Measurements from ENCODE around the gene GABRB1.

Gene GABRB1

DNA sequence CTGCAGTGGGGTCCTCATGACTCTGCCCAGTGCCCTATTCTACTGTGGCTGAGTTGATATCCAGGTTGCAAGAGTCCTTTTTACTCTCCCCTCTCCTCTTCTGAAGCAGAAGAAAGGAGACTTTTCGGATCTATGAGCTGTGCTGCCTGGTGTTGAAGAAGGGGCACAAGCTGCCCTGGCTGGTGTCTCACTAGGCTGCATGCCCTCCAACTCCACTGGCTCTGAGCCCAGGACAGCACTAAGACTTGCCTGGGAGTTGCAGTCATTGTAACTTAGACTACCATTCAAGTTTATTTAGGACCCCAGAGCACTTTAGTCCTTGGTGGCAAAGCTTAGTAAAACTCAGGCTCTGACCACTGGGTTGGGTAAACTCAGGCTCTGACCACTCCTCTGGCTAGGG is 89.4 kb downstream of the GABRB1 start:
- DNase-seq, result no peak

DNA sequence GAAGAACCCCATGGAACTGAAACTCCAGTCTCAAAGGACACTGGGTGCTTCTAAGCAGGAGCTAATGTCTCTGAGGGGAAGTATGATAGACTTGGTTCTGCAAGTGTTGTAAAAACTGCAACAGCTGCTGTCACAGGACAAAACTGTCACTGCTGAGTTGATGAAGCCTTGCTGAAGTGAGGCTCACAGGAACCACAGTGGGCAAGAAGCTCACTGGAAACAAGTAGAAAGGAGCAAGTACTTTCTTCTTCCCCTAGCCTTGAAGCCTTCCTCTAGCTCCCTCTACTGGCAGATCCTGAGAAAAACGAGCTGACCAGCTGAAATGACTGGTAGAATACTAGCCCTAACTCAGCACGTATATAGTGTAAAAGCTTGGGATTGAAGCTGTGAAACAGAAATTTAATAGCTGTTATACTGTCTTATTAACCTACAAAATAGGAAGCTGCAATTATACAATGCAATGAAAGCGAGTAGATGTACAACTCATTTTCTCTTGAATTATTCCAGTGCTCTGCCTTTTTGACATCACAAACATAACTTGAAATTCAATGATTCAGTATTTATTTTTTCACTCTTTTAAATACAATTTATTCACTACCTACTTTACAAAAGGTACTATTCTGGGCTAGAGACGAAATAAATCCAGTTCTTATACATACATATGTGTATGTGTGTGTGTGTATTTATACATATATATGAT is 91.4 kb downstream of the GABRB1 start:
- peak; percentile 77 to 81 for DNase-seq

DNA sequence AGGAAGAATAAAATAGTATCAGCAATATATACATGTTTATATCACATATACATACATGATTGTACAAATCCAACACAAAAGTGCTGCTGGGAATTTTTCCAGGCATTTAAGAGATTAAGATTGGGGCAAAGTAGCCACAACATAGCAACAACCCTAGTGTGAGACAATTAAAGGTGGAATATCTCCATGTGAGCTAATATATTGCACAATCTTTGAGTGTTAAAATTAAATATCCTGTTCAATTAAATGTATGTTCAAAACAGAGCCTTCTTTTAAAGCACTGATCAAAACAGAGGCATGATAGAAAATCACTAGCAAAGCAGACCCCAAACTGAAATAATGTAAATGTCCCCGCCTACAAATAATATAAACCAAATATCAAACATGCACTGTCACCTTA is 97.6 kb downstream of the GABRB1 start:
- DNase-seq, result no peak

DNA sequence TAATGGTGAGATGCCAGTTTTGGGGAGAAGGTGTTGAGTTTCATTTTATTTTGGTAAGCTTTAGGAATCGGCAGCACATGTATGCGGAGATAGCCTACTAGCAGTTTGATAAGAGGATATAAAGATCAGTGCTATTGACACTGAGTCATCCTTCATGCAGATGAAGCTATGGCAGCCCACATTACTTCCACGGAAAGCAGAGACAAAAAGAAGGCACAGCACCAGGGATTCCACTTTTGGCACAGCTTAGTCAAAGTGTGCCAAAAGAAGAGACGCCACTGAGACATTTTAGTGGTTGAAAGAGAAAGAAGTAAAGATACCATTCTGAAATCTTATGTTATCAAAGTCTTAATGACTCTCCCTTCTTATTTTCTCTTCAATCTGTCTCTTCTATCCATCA is 103.8 kb downstream of the GABRB1 start:
- no peak for DNase-seq

DNA sequence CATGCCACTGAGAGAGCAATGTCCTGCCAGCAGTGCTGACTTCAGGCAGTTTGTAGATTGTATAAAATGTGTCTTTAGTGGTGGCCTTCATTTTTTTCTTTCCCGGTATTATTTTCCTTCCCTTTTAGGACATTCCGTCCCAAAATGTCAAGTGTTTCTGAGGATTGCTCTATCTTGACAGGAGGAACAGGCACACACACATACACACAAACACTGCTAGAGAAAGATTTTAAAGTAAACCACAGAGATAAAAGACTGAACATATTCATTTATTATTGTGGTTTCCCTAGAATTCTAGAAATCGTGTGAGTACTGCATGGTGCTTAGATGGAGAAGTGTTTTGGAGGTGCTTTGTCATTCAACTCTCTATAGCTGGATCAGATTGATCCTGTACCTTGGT is 111.9 kb downstream of the GABRB1 start:
- no peak for DNase-seq

DNA sequence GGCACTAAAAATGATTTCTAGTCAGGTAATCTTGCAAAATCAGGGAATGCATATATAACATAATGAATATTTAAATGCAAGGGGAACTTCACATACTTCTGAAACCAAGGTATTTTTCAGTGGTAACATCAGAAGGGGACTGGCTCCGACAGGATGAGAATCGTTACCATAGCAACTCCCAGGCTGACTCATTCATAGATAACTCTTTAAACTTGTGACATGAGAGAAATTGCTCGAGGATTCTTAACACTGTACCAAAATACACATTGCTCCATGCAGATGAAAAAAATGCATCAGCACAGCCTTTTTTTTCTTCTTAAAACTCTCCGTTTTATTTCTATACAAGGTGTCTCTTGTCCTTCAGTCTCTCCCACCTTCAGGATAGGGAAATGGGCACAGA is 114.3 kb downstream of the GABRB1 start:
- no peak for DNase-seq

DNA sequence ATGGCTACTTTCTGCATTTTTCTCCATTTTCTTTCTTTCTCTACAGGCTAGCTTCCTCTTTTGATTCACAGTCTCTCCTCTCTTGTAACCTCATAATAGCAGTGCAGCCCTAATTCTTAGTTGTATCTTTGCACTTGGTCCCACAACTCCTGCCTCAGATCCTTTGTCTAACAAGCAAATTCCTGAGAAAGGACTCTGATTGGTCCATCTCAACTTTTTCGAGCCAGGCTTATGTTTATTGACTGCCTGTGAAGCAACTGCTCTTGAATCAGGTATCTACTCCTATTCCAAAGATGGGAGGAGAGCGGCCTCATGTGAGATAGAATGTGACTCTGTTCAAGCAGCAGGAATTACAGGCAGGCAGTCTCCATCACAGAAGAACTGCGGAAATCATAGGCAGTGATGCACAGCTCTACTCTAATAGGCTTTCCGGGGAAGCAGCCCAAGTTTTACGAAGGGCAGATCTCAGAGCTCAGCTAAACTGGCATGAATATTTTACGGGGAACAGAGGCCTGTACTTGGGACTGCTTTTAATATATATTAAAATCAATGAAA is 123.5 kb downstream of the GABRB1 start:
- DNase-seq, result no peak

DNA sequence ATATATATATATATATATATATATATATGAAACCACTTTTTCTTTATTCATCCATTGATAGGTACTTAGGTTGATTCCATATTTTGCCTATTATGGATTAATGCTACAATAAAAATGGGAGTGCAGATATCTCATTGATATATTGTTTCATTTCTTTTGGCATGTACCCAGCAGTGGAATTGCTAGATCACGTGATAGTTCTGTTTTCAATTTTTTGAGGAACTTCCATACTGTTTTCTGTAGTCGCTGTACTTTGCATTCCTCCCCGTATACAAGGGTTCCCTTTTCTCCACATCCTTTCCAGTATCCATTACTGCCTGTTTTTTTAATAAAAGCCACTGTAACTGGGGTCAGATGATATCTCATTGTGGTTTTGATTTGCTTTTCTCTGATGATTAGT is 124.6 kb downstream of the GABRB1 start:
- no peak for DNase-seq

DNA sequence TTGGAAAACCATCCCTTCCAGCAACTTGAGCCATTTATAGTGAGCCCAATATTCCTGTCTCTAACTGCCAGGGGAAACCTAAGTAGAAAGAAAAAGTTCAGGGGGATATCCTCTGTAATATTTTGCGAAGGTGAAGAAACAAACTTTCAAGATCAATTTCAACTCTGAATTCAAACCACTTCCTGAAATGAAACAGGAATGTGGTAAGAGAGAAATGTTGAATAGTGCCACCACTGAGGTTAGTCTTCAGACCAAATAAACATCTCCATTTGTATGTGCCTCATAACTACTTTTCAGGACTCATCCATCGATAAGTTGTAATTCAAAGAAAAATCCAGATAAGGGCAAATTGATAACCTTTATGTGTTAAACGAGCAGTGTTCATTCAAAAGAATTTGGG is 128.7 kb downstream of the GABRB1 start:
- no peak for DNase-seq

DNA sequence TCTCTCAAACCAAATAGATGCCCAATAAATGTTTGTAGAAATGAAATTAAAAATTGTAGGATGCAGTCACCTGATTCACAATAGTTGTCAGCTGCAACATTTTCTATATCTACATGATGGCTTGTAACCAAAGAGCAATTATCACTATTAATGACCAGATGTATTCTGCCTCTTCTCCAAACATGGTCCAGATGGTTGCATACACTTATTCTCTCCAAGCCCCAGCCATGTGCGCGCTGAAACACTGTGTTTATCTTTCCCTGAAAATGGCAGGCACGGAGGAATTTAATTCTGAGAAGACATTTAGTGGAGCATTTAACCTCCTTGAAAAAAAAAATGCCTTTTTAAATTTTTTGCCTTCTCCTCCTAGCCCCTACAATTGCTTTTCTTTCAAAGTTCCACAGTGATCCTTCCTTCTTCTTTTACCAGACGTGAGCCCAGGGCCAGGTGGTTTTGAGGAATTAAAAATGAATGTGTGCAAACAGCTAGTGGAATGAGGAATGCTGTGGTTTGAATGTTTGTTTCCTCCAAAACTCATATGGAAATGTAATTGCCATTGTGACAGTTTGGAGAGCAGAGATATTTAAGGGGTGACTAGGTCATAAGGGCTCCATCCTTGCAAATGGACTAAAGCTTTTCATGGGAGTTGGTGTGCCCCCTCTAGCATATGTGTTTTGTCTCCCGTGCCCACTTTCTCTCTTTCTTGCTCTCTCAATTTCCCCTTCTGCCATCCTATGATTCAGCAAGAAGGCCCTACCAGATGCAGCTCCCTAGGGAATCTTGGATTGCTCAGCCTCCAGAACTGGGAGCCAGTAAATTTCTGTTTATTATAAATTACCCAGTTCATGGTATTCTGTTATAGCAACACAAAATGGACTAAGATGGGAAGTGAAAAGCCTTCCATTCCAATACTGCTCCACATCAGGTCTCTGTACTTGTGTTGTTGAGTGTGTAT is 136.0 kb downstream of the GABRB1 start:
- DNase-seq, result no peak

DNA sequence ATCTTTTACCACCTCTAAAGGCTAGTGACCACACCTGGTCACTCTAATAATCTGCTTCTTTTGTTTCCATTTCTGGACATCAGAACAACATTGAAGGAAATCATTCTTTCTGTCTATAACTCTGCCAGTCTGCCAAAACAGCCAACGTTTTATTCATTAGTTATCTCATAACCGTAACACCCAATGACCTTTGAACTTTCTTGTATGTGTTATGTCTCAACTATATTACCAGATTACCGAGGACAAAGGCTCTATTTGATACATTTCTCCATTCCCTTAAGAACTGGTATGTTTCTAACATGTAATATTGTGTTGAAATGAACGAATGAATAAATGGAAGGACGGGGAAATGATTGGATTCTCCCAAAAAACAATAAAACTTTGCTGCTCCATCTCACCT is 152.7 kb downstream of the GABRB1 start:
- no peak for DNase-seq

DNA sequence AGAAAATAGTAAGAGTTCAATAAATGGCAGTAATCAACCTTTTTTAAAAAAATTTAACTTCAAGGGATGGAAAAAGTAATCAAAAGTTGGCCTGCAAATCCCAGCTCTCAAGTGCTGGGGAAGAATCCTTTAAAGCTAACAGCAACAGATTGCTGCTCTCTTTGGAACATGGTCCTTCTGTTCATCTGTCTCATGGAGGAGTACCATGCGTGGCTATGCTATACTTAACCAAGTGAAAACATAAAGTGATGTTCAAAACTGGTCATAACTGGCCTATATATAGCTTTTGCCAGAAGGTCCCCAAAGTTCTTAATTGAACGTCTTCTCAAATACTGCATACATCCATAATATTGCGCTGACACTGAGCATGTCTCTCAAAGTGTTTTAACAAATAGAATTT is 154.4 kb downstream of the GABRB1 start:
- no peak for DNase-seq

DNA sequence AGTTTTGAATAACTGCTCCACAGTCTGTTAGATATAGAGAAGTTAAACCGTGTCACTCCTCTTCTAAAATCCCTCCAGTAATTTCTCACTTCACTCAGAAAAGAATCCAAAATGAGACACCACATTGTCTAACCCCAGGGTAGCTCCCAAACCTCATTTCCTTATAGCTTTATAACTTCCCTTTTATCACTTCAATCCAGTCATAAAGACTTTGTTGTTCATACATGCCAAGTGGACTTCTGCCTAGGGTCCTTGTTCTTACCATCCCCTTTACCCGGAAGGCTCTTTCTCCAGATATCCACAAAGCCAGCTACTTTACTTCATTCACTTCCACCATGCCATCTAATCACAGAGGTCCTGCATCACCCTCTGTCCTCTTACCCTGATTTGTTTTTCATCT is 156.2 kb downstream of the GABRB1 start:
- DNase-seq, result no peak

DNA sequence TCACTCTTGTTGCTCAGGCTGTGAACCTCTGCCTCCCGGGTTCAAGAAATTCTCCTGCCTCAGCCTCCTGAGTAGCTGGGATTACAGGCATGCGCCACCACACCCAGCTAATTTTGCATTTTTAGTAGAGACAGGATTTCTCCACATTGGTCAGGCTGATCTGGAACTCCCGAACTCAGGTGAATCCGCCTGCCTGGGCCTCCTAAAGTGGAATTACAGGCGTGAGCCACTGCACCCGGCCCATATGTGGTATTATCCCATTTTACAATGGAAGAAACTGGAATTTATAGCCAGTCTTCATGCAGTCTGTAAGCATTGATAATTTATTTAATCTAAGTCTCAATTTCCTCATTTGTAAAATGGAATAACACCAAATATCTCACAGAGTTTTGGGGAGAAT is 161.8 kb downstream of the GABRB1 start:
- DNase-seq, result no peak

DNA sequence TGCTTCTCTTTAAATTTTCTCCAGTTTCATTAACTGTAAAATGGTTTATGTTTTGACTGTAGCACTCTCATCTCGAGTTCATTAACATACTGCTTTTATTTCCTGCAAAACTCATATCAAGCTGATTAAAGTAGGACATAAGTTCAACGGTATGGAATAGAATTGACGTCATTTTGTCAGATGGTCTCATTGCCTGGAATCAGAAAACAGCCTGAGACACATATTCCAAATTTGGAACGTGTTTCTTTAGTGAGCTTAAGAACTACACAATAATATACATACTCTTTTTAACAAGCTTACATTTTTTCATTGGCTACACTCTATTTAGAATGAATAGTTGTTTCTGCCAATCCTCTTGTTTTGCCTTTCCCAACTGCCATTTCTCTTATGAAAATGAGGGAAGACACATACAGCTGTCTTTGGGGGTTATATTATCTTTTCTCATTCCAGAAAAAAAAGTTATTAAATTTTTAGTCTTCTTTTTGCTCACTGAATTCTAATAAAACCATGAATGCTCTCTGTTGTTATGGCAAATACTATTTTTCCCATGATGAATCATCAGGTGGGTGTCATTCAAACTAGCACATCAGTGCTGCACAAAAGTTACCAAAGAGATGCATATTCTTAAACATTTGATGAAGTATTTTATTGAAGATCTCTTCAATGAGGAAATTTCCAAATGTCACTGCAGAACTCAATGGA is 162.8 kb downstream of the GABRB1 start:
- DNase-seq, result no peak

DNA sequence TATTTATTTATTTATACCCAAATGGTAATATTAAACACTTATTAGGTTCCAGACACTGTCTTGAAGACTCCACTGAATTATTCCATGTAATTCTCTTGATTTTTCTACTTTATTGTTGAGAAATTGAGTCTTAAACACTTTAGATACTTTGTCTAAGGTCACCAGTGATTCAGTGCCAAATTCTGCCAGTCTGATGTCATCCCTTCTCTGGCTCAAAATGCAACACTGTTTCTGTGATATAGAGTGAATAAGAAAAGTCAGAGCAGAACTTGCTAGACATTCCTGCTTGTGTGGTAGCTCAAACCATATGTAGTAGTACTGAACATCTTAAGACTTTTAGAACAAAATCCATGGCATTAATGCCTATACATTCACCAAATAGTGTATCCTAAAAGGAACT is 164.3 kb downstream of the GABRB1 start:
- DNase-seq, result no peak

DNA sequence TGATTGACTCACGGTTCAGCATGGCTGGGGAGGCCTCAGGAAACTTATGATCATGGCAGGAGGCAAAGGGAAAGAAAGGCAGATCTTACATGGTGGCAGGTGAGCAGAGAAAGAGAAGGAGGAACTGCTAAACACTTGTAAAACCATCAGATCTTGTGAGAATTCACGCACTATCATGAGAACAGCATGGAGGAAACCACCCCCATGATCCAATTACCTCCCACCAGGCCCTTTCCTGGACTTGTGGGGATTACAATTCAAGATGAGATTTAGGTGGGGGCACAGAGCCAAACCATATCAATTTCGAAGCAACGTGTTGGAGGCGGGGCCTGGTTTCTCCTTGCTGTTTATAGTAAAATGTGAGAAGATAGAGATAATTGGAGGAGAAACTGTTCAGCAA is 167.4 kb downstream of the GABRB1 start:
- DNase-seq, result no peak

DNA sequence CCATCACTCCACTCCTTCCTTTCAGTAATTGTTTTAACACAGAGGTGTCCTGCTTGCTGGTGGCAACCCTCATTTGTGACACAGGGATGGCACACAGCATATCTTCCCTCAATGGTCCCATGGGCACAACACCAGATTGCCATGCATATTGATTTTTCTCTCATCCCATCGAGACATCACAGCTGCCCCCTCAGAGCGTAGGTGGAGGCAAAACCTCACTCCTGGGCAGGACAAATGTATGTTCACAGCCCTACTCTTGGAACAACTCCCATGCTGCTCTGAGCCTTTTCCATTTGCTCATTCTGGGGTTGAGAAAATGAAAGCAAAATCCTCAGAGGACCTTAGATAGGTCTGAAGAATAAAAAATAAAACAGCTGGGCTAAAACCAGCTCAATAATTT is 172.2 kb downstream of the GABRB1 start:
- DNase-seq, result no peak

DNA sequence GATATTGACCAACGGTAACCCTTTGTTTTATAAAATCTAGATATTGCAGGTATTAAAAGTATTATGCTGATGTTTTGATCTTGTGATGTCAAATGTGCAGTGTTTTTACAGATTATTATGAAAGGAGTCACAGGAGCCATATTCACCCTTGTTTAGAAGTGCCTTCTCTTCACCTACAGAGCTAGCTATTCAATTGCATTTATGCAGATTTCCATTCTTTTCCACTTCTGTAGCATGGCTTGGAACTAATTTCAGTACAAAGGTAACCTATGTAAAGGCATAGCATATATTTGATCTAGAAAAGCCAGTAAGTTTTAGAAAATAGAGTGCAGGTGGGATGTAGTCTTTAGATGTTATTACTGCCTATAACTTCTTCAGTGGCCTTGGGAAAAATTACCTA is 176.2 kb downstream of the GABRB1 start:
- DNase-seq, result no peak

DNA sequence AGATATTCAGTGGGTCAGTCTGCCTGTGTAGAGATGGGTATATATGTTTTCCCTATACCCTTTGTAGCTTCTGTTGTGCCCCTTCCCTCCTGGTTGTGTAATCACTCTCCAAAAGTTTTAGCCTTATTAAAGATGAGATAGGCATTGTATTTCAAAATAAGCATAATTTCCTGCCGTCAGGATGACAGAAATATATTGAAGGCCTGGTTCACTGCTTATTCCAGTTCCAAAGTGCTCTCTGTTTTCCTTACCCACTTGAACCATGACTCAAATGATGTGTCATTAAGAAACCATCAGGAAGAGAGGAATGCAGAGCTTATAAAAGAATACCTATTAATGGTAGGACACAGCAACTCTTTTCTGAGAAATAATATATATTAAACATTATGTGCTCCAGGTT is 178.5 kb downstream of the GABRB1 start:
- no peak for DNase-seq

DNA sequence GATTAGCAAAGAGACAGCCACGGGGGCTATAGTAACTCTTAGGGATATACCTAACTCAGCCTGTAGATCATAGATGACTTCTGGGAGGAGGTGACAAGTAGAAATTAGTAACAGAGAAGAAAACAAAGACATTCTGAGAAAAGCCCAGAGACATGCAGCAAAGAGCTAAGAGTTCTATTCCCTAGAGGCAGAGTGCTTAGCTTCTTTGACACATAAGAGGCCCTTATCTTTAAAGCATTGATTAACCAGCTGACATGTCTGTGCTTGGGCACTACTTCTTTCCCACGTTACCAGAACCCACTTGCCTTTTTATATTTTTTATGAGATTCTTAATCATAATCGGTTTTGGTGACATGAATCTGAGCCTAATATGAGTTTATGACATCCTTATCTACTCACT is 179.5 kb downstream of the GABRB1 start:
- no peak for DNase-seq

DNA sequence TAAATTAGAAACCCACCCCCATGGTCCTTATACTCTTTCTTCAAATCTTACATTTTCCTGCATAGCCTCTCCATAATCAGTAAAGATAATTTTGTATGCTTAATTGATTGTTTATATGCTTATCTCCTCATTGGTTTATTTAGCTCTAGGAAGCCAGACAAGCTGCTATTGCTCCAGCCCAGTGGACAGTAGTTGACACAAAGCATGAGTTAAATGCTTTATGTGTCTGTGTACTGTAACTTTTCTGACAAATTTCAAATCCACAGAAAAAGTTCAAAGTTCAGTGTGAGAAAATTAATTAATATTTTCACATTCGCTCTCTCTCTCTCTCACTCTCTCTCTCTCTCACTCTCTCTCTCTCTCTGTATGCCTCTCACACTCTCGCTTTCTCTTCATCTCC is 181.7 kb downstream of the GABRB1 start:
- DNase-seq, result no peak

DNA sequence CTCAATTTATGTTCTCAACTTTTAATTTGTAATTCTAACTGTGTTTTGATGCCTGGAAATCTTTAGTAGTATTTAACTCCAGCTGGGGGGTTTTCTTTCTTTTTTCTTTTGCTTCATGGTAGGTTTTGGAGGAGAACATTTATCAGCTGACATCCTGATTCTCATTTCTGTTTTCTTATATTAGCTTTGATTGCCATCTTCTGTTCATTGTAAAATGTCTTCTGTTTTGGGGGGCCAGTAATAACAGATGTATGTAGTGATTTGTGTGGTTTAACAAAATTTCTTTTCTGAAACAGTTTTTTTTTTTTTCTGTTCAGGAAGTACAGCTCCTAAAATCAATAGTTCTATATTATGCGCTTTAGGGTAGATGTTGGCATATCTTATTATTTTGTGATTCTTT is 182.2 kb downstream of the GABRB1 start:
- DNase-seq, result no peak

DNA sequence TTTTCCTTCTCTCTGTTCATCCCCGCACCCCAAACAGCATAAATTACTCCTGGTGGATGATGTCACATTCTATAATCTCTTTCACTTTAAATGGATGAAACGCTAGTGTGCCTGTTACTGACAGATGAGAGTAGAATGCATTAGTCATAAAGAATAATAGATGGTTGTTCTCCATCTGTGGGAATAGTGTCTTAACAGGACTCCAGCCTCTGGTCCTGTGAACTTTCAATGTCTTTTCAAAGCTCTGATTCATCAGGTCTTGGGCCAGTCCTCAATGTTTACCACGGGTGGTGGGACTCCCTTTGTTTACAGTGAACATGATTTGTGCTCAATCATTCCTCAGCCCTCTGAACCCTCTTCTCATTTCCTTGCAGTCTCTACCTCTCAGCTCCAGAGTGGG is 182.6 kb downstream of the GABRB1 start:
- DNase-seq, result no peak

Data from NCI-H2081 (cell line).